SK-N-SH treated with all-trans-retinoic acid at 6 μM for 48 hours (cell line): ENCODE data around the gene TEN1.

Source experiments
- ATAC-seq: fragments of 200-7000 bp; cut with Tn5 transposase; 3 replicates; pipeline ENCODE4 v1.9.1; 2020; ENCODE audit warnings: mild to moderate bottlenecking, moderate library complexity
- ARNTL ChIP-seq: fragments of 450-650 bp; formaldehyde crosslinking; IDR thresholded peaks from 2 replicates; pipeline ENCODE4 v1.5.0; 2020; ENCODE audit warnings: low read depth, mild to moderate bottlenecking, moderate library complexity, borderline replicate concordance
- BACH2 ChIP-seq: fragments of 250-450 bp; sonication (Bioruptor Pico); IDR thresholded peaks from 2 replicates; pipeline ENCODE4 v1.9.0; 2021; ENCODE audit warnings: mild to moderate bottlenecking, borderline replicate concordance
- CREB5 ChIP-seq: fragments of 250-450 bp; sonication (Bioruptor Pico); IDR thresholded peaks from 2 replicates; pipeline ENCODE4 v1.5.1; 2020; ENCODE audit warnings: low read depth, mild to moderate bottlenecking, moderate library complexity
- CSDC2 ChIP-seq: fragments of 250-450 bp; sonication (Bioruptor Pico); IDR thresholded peaks from 2 replicates; pipeline ENCODE4 v1.5.0; 2020; ENCODE audit warnings: mild to moderate bottlenecking, moderate library complexity
- CSRNP3 ChIP-seq: fragments of 250-450 bp; sonication (Bioruptor Pico); IDR thresholded peaks from 2 replicates; pipeline ENCODE4 v1.5.1; 2021; ENCODE audit warnings: mild to moderate bottlenecking, moderate library complexity
- ISL1 ChIP-seq: fragments of 250-450 bp; sonication (Bioruptor Pico); IDR thresholded peaks from 2 replicates; pipeline ENCODE4 v2.1.2; 2022; ENCODE audit warnings: mild to moderate bottlenecking, moderate library complexity
- OSR1 ChIP-seq: fragments of 250-450 bp; sonication (Bioruptor Pico); IDR thresholded peaks from 2 replicates; pipeline ENCODE4 v1.8.0; 2022; ENCODE audit warnings: moderate library complexity, mild to moderate bottlenecking, inconsistent platforms
- PATZ1 ChIP-seq: fragments of 250-450 bp; sonication (Bioruptor Pico); IDR thresholded peaks from 2 replicates; pipeline ENCODE4 v1.8.0; 2020; ENCODE audit warnings: mild to moderate bottlenecking, moderate library complexity, borderline replicate concordance
- POU6F1 ChIP-seq: fragments of 250-450 bp; sonication (Bioruptor Pico); IDR thresholded peaks from 2 replicates; pipeline ENCODE4 v1.8.0; 2021; ENCODE audit warnings: low read depth, mild to moderate bottlenecking, moderate library complexity, borderline replicate concordance
- RARB ChIP-seq: fragments of 250-450 bp; sonication (Bioruptor Pico); IDR thresholded peaks from 2 replicates; pipeline ENCODE4 v1.8.0; 2021; ENCODE audit warnings: mild to moderate bottlenecking, moderate library complexity
- SNAI2 ChIP-seq: fragments of 250-450 bp; sonication (Bioruptor Pico); IDR thresholded peaks from 2 replicates; pipeline ENCODE4 v1.5.0; 2020; ENCODE audit warnings: mild to moderate bottlenecking, moderate library complexity
- TCF4 ChIP-seq: fragments of 250-450 bp; sonication (Bioruptor Pico); IDR thresholded peaks from 2 replicates; pipeline ENCODE4 v1.8.0; 2021; ENCODE audit warnings: mild to moderate bottlenecking, moderate library complexity, borderline replicate concordance
- TSHZ2 ChIP-seq: fragments of 250-450 bp; sonication (Bioruptor Pico); IDR thresholded peaks from 2 replicates; pipeline ENCODE4 v1.5.0; 2020; ENCODE audit warnings: mild to moderate bottlenecking, moderate library complexity
- ZC3H10 ChIP-seq: fragments of 250-450 bp; sonication (Bioruptor Pico); IDR thresholded peaks from 2 replicates; pipeline ENCODE4 v1.5.1; 2021; ENCODE audit warnings: mild to moderate bottlenecking, moderate library complexity
- ZFP3 ChIP-seq: fragments of 250-450 bp; sonication (Bioruptor Pico); IDR thresholded peaks from 2 replicates; pipeline ENCODE4 v1.5.0; 2020; ENCODE audit warnings: mild to moderate bottlenecking, moderate library complexity
- ZFP30 ChIP-seq: fragments of 450-650 bp; formaldehyde crosslinking; IDR thresholded peaks from 2 replicates; pipeline ENCODE4 v1.5.0; 2022; ENCODE audit warnings: mild to moderate bottlenecking, moderate library complexity
- ZNF565 ChIP-seq: fragments of 450-650 bp; formaldehyde crosslinking; conservative IDR thresholded peaks from 2 replicates; pipeline ENCODE4 v1.5.0; 2020; ENCODE audit warnings: low read depth, mild to moderate bottlenecking, moderate library complexity
- ZNF70 ChIP-seq: fragments of 450-650 bp; formaldehyde crosslinking; IDR thresholded peaks from 2 replicates; pipeline ENCODE4 v1.5.0; 2020; ENCODE audit warnings: mild to moderate bottlenecking, moderate library complexity

TEN1 gene

DNA sequence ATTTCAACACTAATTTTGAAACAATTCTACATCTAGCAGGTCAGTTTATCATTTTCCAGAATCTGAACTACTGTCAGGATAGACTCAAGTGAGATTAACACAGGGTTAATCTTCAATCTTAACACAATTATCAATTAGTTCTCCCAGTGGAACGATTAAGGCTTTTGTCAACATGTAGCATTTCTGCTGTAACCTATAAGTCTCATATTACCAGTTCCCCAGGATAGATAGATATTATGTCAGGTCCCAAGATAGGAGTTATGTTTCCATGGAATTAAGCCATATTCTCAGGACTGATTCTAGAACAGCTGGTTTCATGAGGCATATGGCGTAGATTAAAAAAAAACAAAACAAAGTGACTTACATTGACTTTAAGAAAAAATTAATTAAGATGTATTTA lies 33.8 kb upstream of the TEN1 start:
- TF ChIP-seq ZC3H10 (CRISPR knock-in tag) = no peak
- TF ChIP-seq TCF4 (CRISPR knock-in tag) = no peak
- no peak for TF ChIP-seq ISL1 (CRISPR knock-in tag)
- no peak for TF ChIP-seq ZNF565 (CRISPR knock-in tag)
- no peak for TF ChIP-seq POU6F1 (CRISPR knock-in tag)
- TF ChIP-seq ZFP3 (CRISPR knock-in tag) = no peak
- no peak for TF ChIP-seq CSDC2 (CRISPR knock-in tag)
- TF ChIP-seq SNAI2 = no peak
- TF ChIP-seq PATZ1 (CRISPR knock-in tag) = no peak
- TF ChIP-seq BACH2 (CRISPR knock-in tag) = no peak
- no peak for TF ChIP-seq ARNTL (CRISPR knock-in tag)
- no peak for TF ChIP-seq CREB5 (CRISPR knock-in tag)
- no peak for TF ChIP-seq RARB
- no peak for TF ChIP-seq TSHZ2 (CRISPR knock-in tag)
- no peak for ATAC-seq

GRCh38 chr17:75950421-75950820 lies 28.6 kb upstream of the TEN1 start:
- TF ChIP-seq ZNF70 (CRISPR knock-in tag) (no peak), SNAI2 (no peak), ZFP30 (no peak), CSDC2 (CRISPR knock-in tag) (no peak), PATZ1 (CRISPR knock-in tag) (no peak), POU6F1 (CRISPR knock-in tag) (no peak), OSR1 (no peak), CSRNP3 (no peak)
- ATAC-seq = no peak
